Thymus (tissue), 11 donors: Measurements from ENCODE around the gene C1QL1. TPM values are rescaled to one million over a fixed set of nuclear protein-coding genes. Genes with fewer than 3 reads are reported as not detected.

Source experiments
- DNase-seq, 9 donors: peaks; one replicate each; pipeline ENCODE4 v3.0.0-alpha.2; 2013; ENCODE audit warnings: low spot score in 9 of 9, low read depth in 6 of 9, missing footprints in 1 of 9
- H3K27ac ChIP-seq, 2 donors: one replicate each; pipeline ENCODE4 v1.5.1; 2013; ENCODE audit warnings: control low read depth in 1 of 2, low read depth in 1 of 2, low read length in 1 of 2, mild to moderate bottlenecking in 1 of 2, moderate library complexity in 1 of 2
- H3K27me3 ChIP-seq, 2 donors: one replicate each; pipeline ENCODE4 v1.5.1; 2013; ENCODE audit warnings: low read length in 1 of 2; ENCODE audit not compliant: control insufficient read depth in 2 of 2, insufficient read depth in 1 of 2
- H3K36me3 ChIP-seq, 2 donors: one replicate each; pipeline ENCODE4 v1.5.1; 2013; ENCODE audit warnings: low read length in 1 of 2, mild to moderate bottlenecking in 1 of 2, moderate library complexity in 1 of 2; ENCODE audit not compliant: control insufficient read depth in 2 of 2, insufficient read depth in 2 of 2
- H3K4me1 ChIP-seq, 2 donors: one replicate each; pipeline ENCODE4 v1.5.1; 2013; ENCODE audit warnings: low read length in 2 of 2; ENCODE audit not compliant: control insufficient read depth in 2 of 2, insufficient read depth in 2 of 2
- H3K4me3 ChIP-seq, 2 donors: one replicate each; pipeline ENCODE4 v1.5.1; 2013; ENCODE audit warnings: low read length in 2 of 2, control low read depth in 1 of 2, mild to moderate bottlenecking in 1 of 2
- H3K9me3 ChIP-seq, 2 donors: one replicate each; pipeline ENCODE4 v1.5.1; 2013; ENCODE audit warnings: low read length in 1 of 2, mild to moderate bottlenecking in 1 of 2; ENCODE audit not compliant: control insufficient read depth in 2 of 2, insufficient read depth in 1 of 2
- WGBS: extraction: QIAGEN DNeasy Blood & Tissue Kit; methylation state at CpG from one replicate; pipeline ENCODE4 v1.1.7; 2013; 5-methylcytosine and 5-hydroxymethylcytosine counted together
- polyA plus RNA-seq: library from polyadenylated mRNA; stranded (reverse); fragments of 200-250 nt; gene quantifications from one replicate; pipeline ENCODE4 v1.2.3, GENCODE V29; 2013
- total RNA-seq: library from RNA; stranded (reverse); fragments of 120-200 nt; gene quantifications from one replicate; pipeline ENCODE4 v1.2.4, GENCODE V29; 2013
- donor health status: healthy.

C1QL1 gene
- total and polyA plus RNA-seq, 2 donors: 0.09 to 0.23 TPM

DNA sequence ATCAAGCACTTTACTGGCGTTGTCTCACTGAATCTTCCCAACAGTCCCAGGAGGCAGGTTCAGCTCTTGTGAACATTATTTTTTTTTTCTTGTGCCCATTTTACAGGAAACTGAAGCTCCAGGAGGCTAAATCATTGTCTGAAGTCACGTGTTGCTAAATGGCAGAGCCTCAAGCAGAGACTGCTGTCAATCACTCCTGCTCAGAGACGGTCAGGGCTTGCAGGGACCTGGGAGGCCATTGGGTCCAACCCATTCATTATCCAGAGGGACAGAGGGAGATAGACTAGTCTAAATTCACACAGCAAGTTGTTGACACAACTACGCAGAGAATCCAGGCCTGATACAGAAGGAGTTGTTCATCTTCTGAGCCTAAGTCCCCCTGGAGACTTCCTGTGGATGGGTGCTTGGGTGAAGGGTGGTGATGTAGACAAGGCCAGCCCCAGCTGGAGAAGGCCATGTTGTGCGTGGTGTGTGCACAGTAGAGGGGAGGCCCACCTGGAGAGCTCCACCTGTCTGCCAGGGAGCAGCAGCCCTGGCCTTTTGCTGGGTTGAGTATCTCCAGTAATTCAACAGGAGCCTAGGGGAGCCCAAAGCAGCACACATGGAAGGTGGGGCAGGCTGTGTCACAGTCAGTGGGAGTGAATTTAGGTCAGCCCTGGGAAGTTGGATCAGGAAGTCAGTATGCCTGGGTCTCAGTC lies 24.3 kb upstream of the C1QL1 start:
- H3K36me3 ChIP-seq: no peaks in the 10 kb centered on the region

DNA sequence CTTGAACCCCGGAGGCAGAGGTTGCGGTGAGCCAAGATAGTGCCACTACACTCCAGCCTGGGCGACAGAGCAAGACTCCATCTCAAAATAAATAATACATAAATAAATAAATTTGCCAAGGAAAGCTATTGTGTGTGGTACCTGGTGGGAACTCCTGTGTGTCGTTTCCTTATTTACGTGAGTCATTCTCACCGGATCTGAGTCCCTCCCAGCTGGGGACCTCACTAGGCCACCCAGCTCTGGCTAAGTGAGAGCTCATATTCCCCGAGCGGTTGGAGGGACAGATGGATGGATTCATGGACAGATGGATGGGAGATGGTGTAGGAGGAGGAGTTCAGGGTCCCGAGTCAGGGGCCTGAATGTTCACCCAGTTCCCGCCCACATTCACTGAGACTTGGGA lies 22.9 kb upstream of the C1QL1 start:
- no peak overlapping the region for H3K4me3 ChIP-seq
- no peaks in the 10 kb centered on the region for H3K36me3 ChIP-seq
- peaks cover 0 to 60% of the 10 kb centered on the region in 2 donors for H3K27me3 ChIP-seq
- no peak for DNase-seq
- peaks cover 14 to 28% of the 10 kb centered on the region in 2 donors for H3K4me1 ChIP-seq
- H3K27ac ChIP-seq: no peak overlapping the region
- WGBS: 86% methylated on average over 10 of the region's 10 CpGs
- H3K9me3 ChIP-seq: no peaks in the 10 kb centered on the region

More for the DNA sequence above, 24.3 kb upstream of the C1QL1 start:
- Histone ChIP-seq H3K9me3 (no peaks in the 10 kb centered on the region), H3K27ac (no peak overlapping the region), H3K4me3 (no peak overlapping the region), H3K27me3 (peaks cover 0 to 51% of the 10 kb centered on the region in 2 donors), H3K4me1 (peaks cover 10 to 20% of the 10 kb centered on the region in 2 donors)
- no peak for DNase-seq
- 93% methylated on average over 5 of the region's 5 CpGs for WGBS

DNA sequence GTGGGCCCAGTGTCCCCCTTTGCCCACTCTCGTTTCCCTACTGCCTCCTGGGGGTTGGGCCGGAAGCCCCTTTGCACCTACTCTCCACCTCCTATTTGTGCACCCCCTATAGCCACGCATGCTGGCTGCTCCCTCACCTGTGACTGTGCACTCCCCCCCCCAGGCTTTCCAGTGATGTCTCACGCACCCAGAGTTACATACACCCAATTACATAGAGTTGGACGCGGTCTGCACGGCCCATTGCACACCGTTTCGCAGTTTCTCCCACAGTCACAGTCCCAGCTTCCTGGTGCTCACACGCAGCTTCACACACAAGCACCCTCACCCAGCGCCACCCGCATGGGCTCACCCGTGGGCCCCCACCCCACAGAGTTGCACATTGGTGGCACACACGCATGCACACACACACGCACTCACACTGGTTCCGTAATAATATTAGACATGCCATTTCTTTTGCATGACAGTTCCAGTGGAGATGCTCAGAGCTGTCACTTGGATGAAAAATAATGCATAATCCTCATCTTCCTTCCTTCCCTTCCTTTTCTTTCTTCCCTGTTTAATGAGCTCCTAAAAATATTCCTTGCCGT lies 21.5 kb upstream of the C1QL1 start:
- no peak overlapping the region for H3K4me3 ChIP-seq
- H3K9me3 ChIP-seq: peaks cover 0 to 3% of the 10 kb centered on the region in 2 donors
- no peaks in the 10 kb centered on the region for H3K36me3 ChIP-seq
- H3K27me3 ChIP-seq: peaks cover 0 to 63% of the 10 kb centered on the region in 2 donors
- no peak for DNase-seq
- no peak overlapping the region for H3K27ac ChIP-seq
- H3K4me1 ChIP-seq: peaks cover 14 to 28% of the 10 kb centered on the region in 2 donors
- WGBS: 88% methylated on average over 17 of the region's 17 CpGs

DNA sequence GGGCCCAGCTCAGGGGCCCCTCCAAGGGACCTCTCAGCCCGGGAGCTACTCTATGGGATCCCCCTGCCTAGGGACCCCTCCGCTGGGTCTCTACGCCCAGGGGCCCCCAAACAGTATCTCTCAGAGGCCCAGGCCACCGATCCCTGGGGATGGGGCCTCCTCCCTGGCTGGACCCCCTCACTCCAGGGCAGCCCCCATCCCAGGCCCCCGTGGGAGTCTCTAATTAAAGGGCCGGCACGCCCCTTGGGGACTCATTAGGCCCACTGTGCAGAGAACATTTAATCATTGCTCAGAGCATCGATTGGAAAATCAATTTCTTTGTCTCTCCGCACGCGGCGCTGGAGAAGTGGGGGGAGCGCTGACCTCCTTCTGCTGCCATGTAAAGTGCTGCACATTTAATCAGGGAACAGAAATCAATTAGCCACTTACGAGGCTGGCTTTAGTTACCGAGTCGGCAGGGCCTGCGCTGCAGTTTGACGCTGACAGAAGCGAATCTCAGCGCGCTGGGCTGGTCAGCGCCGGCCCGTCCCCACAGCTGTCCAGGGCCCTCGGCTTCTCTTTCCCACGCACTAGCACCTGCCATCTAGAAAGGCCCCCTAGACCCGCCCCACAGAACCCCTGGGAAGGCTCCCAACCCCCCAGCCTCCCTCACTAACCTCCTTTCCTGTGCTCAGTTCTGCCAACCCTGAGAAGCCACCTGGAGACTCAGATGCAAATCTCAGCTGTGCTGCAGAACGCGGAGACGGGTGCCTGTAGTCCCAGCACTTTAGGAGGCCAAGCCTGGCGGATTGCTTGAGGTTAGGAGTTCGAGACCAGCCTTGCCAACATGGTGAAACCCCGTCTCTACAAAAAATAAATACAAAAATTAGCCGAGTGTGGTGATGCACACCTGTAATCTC lies 20.2 kb upstream of the C1QL1 start:
- Histone ChIP-seq H3K27ac (no peak overlapping the region), H3K9me3 (peaks cover 0 to 8% of the 10 kb centered on the region in 2 donors), H3K36me3 (no peaks in the 10 kb centered on the region), H3K4me1 (peaks cover 14 to 28% of the 10 kb centered on the region in 2 donors), H3K27me3 (peaks cover 0 to 59% of the 10 kb centered on the region in 2 donors), H3K4me3 (peak overlapping the region in 1 of 2 donors; percentile 49)
- 32% methylated on average over 34 of the region's 34 CpGs for WGBS
- DNase-seq: peak in 1 of 9 donors; percentile 48

DNA sequence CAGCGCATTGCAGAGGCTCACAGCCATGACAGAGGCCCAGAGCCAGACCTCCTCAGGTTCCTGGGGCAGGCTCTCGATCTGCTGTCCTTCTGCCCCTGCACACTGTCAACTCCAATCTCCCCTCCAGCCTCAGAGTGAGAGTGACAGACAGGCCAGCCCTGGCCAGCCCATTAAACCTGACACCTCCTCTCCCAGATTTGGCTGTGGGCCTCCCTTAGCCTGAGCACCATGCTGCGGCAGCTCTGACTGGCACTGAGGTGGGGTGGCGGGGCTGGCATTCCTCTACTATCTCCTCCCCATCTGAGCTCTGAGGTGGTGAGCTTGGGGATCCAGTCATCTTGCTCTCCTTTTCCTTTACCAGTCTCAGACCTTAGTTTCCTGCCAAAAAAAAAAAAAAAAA lies 15.5 kb upstream of the C1QL1 start:
- H3K36me3 ChIP-seq: no peaks in the 10 kb centered on the region
- no peak overlapping the region for H3K4me3 ChIP-seq
- peaks cover 0 to 73% of the 10 kb centered on the region in 2 donors for H3K27me3 ChIP-seq
- no peak overlapping the region for H3K27ac ChIP-seq
- peaks cover 0 to 8% of the 10 kb centered on the region in 2 donors for H3K9me3 ChIP-seq
- WGBS: 94% methylated on average over 4 of the region's 4 CpGs
- DNase-seq: no peak
- H3K4me1 ChIP-seq: peaks cover 14 to 20% of the 10 kb centered on the region in 2 donors

- H3K27me3 ChIP-seq: peaks cover 0 to 73% of the 10 kb centered on the region in 2 donors
- no peaks in the 10 kb centered on the region for H3K36me3 ChIP-seq
- no peak overlapping the region for H3K4me3 ChIP-seq
- H3K27ac ChIP-seq: no peak overlapping the region
- DNase-seq: no peak
- H3K9me3 ChIP-seq: peaks cover 0 to 8% of the 10 kb centered on the region in 2 donors
- H3K4me1 ChIP-seq: peaks cover 2 to 6% of the 10 kb centered on the region in 2 donors
- WGBS: 97% methylated on average over 3 of the region's 3 CpGs
Measured at GRCh38 chr17:44982113-44982702, 14.1 kb upstream of the C1QL1 start.

DNA sequence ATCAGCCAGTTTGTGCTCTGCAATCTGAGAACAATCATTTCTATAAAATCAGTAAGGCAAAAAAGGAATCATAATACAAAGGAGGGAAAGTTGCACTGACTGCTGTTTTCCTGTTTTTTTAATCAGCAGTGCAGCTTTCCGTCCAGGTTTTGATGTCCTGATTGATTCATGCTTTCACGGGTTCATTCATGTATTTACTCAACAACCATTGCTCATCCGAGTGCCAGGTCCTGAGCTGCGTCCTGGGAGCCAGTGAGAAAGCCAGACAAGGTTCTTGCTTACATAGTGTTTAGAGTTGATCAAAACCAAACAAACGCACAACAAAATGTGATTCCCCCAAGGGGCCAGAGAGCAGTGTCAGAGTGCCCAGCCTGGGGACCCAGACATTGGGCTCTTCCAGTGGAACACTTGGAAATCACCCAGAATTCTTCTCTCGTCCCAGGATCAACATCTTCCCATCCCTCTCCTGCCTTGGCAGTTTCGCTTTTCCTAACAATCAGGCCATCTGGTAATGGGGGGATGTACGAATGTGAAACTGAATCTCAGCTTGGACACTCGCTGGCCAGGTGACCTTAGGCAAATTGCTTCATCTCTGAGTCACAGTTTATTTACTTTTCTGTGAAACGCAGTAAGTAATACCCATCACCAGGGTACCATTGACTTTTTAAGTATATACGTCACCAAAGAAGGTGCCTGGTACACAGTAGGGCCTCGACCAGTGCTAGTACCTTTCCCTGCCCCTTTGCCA lies 13.3 kb upstream of the C1QL1 start:
- Histone ChIP-seq H3K27ac (no peak overlapping the region), H3K9me3 (peaks cover 0 to 8% of the 10 kb centered on the region in 2 donors), H3K4me3 (no peak overlapping the region), H3K27me3 (peaks cover 0 to 74% of the 10 kb centered on the region in 2 donors), H3K36me3 (no peaks in the 10 kb centered on the region), H3K4me1 (no peaks in the 10 kb centered on the region)
- WGBS: 59% methylated on average over 12 of the region's 12 CpGs
- DNase-seq: no peak

DNA sequence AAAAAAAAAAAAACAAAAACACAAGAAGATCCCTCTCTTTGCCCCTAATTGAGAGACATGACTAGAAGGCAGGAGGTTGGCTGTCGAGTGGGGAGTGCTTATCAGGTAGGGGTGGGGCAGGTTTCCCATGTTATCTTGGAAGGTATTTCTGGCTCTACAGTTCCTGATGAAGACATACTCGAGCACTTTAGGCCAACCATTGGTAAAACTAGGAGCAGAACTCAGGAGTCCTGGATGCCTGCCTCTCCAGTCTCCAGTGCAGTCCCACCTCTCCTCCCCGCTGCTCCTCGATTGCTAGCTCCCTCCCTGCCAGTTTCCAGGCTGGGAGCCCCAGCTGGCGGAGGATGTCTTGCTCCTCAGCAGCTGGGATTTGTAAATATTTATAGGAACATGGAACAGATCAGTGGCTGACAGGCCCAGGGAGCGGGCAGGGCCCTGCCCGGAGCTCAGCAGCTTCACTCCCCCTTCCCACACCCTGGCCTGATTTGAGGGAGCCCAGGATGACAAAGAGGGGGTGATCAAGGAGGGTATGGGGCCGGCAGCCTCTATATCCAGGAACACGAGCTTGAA lies 11.4 kb upstream of the C1QL1 start:
- DNase-seq: no peak
- Histone ChIP-seq H3K4me1 (no peaks in the 10 kb centered on the region), H3K4me3 (no peak overlapping the region), H3K27ac (no peak overlapping the region), H3K9me3 (peaks cover 0 to 5% of the 10 kb centered on the region in 2 donors), H3K36me3 (no peaks in the 10 kb centered on the region), H3K27me3 (peaks cover 5 to 80% of the 10 kb centered on the region in 2 donors)
- 88% methylated on average over 9 of the region's 9 CpGs for WGBS
